Testis (tissue), 2 donors: ENCODE results near the gene MAP4.

Experiments used
- POLR2A ChIP-seq: fragments of 450-650 bp; IDR thresholded peaks from one replicate; pipeline ENCODE4 v1.6.1; 2017; ENCODE audit warnings: antibody characterized with exemption, mild to moderate bottlenecking, moderate library complexity
- TF ChIP-seq, protein P1 (sequence below), 3 experiments: fragments of 450-650 bp in 2 of 3; fragments of 200-600 bp in 1 of 3; sonication (generic) in 1 of 3; IDR thresholded peaks; one replicate each; pipeline ENCODE4 v1.5.1; 2016 to 2019; ENCODE audit warnings: antibody characterized with exemption in 3 of 3, mild to moderate bottlenecking in 2 of 3, moderate library complexity in 1 of 3

DNA sequence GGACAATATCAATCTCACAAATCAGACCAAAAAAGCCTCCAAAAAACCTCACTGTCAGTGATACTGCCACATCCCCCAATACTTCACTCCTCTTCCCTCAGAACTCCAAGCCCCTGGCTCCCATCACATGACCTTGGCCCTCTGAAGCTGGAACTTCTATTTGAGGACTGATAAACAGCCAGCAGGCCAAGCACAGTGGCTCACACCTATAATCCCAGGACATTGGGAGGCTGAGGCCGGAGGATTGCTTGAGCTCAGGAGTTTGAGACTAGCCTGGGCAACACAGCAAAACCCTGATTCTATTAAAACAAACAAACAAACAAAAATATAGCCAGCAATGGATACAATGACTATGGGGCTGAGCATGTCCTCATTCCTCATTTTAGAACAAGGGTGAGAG is 55.2 kb downstream of the MAP4 start:
- TF ChIP-seq, protein P1, sequence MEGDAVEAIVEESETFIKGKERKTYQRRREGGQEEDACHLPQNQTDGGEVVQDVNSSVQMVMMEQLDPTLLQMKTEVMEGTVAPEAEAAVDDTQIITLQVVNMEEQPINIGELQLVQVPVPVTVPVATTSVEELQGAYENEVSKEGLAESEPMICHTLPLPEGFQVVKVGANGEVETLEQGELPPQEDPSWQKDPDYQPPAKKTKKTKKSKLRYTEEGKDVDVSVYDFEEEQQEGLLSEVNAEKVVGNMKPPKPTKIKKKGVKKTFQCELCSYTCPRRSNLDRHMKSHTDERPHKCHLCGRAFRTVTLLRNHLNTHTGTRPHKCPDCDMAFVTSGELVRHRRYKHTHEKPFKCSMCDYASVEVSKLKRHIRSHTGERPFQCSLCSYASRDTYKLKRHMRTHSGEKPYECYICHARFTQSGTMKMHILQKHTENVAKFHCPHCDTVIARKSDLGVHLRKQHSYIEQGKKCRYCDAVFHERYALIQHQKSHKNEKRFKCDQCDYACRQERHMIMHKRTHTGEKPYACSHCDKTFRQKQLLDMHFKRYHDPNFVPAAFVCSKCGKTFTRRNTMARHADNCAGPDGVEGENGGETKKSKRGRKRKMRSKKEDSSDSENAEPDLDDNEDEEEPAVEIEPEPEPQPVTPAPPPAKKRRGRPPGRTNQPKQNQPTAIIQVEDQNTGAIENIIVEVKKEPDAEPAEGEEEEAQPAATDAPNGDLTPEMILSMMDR (IDR thresholded peaks at IDR 0.05): no peak
- no peak for TF ChIP-seq POLR2A
